Stimulated activated naive CD4-positive, alpha-beta T cell treated with Interleukin-2 at 50 U/mL for 16 hours (primary cell): Measurements from ENCODE around the gene CIT.

Experiments used
- DNase-seq: peaks from one replicate; lab custom pipeline; 2025; lab: John Stamatoyannopoulos, UW

Gene CIT

DNA sequence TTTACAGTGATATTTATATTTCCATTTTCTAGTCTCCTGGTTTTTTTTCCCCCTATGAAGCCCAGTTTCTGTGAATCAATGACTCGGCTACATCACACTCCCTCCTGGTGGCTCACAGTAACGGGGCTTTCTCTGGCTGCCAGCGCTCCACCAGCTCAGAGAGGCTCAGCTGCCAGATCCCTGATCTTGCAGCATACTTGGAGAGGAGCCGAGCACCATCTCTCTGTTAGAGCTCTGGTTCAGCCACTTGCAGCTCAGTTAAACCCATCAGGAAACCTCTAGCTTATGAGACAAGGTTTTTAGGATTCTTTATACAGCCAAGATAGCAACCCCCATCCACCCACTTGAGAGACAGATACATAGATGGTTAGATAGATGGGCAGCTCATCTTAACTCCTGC lies 74.6 kb downstream of the CIT start:
- no peak for DNase-seq

GRCh38 chr12:119797090-119797489 lies 80.0 kb downstream of the CIT start:
- DNase-seq = no peak

- no peak for DNase-seq
Observed at GRCh38 chr12:119796292-119796691, 80.8 kb downstream of the CIT start.

- DNase-seq = no peak
Observed at GRCh38 chr12:119791453-119791852, 85.7 kb downstream of the CIT start.

- DNase-seq = no peak
Observed at GRCh38 chr12:119788786-119789185, 88.3 kb downstream of the CIT start.

DNA sequence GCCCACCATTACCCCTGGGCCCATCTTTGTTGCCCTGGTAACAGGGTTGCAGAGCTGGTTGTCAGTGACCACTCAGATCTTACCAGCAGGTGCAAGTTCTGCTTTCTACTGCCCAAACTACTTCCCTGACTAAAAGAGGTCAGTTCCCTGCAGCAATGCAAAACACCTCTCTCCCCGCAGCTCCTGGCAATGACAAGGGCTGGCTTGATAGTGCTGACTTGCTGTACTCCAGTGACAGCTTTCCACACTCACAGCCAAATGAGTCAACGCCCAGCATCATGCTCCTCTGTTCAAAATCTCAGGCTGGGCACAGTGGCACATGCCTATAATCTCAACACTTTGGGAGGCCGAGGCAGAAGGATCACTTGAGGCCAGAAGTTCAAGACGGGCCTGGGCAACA lies 90.6 kb downstream of the CIT start:
- no peak for DNase-seq

DNA sequence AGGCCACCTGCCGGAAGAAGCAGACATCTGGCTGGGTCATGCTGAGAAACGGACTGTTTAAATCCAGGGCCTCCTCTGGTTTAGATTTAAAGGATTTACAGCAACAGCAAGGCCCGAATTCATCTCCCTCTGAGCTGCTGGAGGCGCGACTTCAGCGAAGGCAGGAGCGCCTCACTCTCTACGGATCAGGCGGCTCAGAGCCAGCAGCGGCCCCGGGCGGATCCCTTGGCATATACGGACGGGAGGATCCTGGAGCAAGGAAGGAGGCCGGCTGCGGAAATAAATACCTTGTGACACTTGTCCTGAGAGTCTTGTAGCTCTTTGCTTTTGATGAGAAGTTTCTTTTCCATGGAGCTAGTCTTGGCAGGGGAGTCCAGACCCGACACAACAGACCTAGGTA lies 92.4 kb downstream of the CIT start:
- no peak for DNase-seq

GRCh38 chr12:119783787-119784186 lies 93.3 kb downstream of the CIT start:
- DNase-seq = no peak

DNA sequence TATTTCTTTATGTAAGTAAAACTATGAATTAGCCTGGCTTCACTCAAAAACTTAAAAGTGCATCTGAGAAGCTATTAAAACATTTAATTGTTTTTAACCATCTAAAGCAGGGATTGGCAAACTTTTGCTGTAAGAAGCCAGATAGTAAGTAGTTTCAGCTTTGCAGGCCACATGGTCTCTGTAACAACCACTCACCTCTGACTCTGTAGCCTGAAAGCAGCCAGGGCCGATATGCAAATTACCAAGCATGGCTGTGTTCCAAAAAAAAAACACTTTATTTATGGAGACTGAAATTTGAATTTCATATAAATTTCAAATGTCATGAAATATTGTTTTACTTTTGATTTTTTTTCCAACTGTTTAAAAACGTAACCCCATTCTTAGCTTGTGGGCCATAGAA lies 95.3 kb downstream of the CIT start:
- no peak for DNase-seq

DNA sequence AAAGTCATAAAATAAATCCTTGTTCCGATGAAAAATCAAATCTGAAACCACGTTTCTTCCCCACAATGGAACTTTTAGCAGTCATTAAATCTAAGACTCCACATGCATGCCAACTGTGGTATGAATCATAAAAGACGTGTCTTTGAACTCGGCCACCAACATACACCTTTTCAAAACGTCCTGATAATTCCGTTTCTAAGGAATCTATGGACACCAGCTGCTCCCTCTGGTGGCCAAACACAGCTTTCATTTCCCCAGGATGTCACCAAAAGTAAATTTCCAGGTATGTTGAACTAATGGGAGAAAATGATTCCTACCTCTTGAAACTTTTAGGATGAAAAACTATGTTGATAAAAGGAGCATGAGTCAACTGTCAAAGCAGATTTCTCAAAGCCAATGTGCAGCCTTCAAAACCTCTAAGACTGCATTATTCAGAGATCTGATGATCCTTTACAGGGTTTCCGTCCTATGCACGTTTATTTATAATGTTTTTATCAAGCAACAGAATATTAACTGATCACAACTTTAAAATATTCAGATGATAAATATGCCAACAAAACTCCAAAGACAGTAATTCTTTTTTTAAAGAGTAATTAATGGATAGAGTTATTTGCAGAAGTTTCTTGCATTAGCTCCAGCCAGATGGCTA lies 96.2 kb downstream of the CIT start:
- DNase-seq = no peak

GRCh38 chr12:119775246-119775895 lies 101.7 kb downstream of the CIT start:
- DNase-seq = no peak

- DNase-seq = no peak
Observed at GRCh38 chr12:119772431-119772830, 104.7 kb downstream of the CIT start.

DNA sequence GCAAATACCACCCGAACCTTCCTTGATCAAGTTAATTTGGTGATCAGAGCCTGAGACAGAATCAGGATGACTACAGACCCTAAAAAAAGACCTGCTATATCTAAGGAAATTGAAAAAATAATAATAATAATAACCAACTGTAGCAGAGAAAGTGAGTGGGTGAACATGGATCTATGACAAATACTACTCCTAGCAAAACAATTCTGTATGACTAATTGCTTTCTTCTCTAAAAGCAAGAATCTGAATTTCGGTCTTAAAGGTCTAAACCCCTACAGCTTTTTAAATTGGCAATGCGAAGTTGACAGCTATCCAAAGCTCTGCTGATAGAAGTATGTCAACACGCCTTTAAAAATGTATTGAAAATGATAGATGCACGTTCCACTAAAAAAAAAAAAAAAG lies 107.0 kb downstream of the CIT start:
- DNase-seq = no peak

- no peak for DNase-seq
Observed at GRCh38 chr12:119762619-119763018, 114.5 kb downstream of the CIT start.

- no peak for DNase-seq
Observed at GRCh38 chr12:119758722-119759121, 118.4 kb downstream of the CIT start.

DNA sequence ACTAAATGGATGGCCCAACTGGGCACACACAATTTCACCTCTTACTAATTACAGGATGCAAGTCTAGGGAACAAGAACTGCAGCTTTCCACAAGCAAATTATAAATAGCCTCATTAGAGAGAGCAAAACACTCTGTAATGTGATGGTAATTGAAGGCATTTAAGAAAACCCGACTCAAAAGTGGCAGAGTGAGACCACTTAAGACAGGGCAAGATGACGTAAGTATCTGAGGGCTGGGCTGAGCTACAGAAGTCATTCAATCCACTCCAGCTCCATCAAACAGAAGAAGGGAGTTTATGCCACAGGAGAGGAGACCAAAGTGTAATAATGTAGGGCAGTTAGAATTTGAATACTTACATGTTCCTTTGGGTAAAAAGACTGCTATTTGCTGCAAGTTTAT lies 118.9 kb downstream of the CIT start:
- no peak for DNase-seq

- no peak for DNase-seq
Observed at GRCh38 chr12:119751961-119752360, 125.2 kb downstream of the CIT start.

DNA sequence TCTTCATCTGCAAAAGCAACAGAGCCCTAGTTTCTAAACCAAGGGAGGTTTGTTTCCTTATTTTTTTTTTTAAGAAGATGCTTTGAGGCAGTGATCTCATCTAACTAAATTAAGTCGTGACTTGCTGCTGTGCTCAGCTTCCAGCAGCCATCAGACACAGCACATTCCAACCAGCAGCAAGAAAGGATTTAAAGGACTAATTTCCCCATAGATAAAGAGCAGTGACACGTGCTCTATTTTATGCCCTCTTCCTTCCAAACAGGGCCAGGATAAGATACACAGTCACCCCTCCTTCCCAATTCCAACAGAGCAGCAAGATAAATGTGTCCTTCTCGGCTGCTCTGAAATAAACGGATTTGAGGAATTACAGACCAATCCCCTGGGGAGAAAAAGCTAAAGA lies 127.5 kb downstream of the CIT start:
- DNase-seq = no peak

DNA sequence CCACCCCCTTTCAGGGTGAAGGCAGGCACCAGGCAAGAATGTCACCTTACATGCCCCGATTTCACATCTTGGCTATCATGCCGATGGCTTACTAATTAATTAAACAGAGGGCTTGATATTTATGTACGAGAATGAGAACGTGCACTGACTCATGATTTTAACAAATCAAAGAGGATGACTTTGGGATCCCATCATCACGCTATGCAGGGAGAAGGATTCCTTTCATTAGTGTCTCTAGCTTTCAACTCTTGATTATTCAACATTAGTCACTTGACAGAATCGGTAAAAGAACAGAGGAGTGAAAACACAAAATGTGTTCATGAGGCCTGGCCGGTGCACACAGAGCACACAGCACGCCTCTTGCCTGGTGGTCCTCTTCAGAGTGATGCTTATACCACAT lies 128.6 kb downstream of the CIT start:
- DNase-seq = no peak

GRCh38 chr12:119746169-119746568 lies 131.0 kb downstream of the CIT start:
- DNase-seq = no peak

DNA sequence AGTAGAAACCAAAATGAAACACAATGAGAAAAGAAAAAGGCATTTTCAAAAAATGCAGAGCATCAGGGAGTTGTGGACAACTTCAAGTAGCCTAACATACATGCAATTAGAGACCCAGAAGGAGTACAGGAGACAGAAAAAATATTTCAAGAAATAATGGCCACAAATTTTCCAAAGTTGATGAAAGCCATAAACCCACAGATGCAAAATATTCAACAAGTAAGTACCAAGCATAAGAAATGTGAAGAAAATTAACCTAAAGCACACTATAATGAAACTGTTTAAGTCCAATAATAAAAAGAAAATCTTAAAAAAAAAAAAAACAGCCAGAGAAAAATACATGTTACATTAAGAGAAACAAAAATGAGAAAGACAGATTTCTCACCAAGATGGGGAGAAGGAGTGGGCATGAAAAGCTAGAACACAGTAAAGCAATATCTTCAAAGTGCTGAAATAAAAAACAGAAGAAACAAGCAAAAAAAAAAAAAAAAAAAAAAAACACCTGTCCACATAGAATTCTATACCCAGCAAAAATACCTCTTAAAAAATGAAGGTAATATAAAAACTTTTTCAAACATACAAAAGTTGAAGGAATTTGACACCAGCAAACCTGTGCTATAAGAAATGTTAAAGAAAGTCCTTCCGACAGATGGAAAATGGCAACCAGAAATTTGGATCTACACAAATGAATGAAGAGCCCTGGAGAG lies 132.1 kb downstream of the CIT start:
- DNase-seq = no peak

- DNase-seq = no peak
Observed at GRCh38 chr12:119742700-119743099, 134.4 kb downstream of the CIT start.

DNA sequence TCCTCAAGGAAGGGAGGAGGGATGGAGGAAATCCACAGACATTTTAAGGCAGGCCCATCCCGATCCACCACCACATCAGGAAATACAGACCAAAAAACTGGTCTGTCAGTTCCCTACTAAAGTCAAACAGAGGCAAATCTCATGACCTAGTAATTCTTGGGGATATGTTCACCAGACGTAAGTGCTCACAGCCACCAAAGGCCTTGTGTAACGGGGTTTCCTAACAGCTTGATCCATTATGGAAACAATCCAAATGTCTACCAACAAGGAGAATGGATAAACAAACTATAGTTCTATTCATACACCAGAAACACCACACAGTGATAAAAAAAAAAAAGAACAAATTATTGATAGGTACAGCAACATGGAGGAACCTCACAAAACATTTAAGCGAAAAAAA lies 136.3 kb downstream of the CIT start:
- no peak for DNase-seq

DNA sequence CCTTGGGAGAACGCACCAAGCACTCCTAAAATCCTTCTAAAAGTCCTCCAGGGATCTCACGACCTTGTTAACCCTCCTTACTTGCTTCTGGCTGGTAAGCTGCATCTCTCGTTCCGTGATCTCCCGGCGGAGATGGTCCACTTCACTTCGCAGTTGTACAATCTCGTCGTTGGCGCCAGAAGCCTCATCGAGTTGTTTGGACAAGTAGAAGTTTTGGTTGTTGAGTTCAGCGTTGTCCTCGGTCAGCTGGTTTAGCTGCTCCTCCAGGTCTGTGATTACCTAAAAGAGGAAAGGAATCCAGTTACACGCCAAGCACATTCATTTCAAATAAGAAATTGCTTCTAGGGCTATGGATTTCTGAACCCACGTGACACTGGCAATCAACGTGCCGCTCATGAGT lies 142.0 kb downstream of the CIT start:
- DNase-seq = no peak
